ENCODE measurements around the gene UBALD2.

UBALD2 gene

DNA sequence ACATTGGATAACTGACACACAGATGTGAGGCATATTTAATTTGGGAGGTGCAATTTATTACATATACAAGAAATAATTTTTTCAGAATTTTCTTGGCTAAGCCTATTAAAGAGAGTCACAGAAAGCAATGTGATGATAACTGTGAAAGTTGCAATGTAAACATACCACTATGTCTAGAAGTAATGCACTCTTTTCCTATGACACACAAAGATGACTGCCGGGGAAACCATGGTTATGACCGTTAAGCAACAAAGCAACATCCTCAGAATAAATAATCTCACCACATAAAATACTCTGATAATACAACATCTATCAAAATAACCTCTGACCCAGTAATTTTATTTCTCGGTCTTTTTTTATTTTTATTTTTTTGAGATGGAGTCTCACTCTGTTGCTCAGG is 53.4 kb downstream of the UBALD2 start:
- DNase-seq (ENCODE audit: low spot score), result no peak

Data from globus pallidus (tissue), 1 donor.